ENCODE measurements around the gene ILRUN. TPM values are rescaled to one million over a fixed set of nuclear protein-coding genes. Genes with fewer than 3 reads are reported as not detected.
A peak's percentile ranks its signal among the peaks of the same experiment; 100 is the strongest.
"Not testable (repeated sequence)": the region's sequence is repeated elsewhere in the genome, so short reads cannot be mapped to it uniquely, and the experiment has no call there.

The ILRUN gene
- total RNA-seq, 1 donor from 2014 or later: 55.6 TPM

DNA sequence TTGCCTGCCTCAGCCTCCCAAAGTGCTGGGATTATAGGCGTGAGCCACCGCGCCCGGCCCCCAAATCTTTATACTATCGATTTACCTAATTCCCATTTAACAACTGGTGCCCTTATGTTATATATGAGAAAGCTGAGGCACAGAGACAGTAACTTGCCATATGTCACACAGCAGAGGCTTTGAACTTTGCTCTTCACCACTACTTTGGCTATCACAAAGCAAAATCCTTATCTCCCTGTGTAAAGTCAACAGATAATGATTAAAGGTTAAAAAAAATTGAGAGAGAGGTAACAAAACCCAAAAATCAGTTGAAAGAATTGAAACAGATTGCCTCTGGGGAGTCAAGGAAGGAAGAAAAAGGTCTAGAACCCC lies 22.3 kb downstream of the ILRUN start:
- Mint-ChIP-seq H3K9me3 (no peaks in the 10 kb centered on the region), H3K27ac (peak overlapping the region; percentile 25), H3K4me3 (no peak overlapping the region), H3K4me1 (peaks cover 13% of the 10 kb centered on the region), H3K36me3 (peaks cover 4% of the 10 kb centered on the region), H3K27me3 (ENCODE audit: low read depth) (no peaks in the 10 kb centered on the region)
- DNase-seq (ENCODE audit: low spot score in 2 of 2, unreplicated experiment in 2 of 2): no peak
- TF ChIP-seq, protein P1, sequence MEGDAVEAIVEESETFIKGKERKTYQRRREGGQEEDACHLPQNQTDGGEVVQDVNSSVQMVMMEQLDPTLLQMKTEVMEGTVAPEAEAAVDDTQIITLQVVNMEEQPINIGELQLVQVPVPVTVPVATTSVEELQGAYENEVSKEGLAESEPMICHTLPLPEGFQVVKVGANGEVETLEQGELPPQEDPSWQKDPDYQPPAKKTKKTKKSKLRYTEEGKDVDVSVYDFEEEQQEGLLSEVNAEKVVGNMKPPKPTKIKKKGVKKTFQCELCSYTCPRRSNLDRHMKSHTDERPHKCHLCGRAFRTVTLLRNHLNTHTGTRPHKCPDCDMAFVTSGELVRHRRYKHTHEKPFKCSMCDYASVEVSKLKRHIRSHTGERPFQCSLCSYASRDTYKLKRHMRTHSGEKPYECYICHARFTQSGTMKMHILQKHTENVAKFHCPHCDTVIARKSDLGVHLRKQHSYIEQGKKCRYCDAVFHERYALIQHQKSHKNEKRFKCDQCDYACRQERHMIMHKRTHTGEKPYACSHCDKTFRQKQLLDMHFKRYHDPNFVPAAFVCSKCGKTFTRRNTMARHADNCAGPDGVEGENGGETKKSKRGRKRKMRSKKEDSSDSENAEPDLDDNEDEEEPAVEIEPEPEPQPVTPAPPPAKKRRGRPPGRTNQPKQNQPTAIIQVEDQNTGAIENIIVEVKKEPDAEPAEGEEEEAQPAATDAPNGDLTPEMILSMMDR (IDR thresholded peaks at IDR 0.05; ENCODE audit: unreplicated experiment): no peak

DNA sequence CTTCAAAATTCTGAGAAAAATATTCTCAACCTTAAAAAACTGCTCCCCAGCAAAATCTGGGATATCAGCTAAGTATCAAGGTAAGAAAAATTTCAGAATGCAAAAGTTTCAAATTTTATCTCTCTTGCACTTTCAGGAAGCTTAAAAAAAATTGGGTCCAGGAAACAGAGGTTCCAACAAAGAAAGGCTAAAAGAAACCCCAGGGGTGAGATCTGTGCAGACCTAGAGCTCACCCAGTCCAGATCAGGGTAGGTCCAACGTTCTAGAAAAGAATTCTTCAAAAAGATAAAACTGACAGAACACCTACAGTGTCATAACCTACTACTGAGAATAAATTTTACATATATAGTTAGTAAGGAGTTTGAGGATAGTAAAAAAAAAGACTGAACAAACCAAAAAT lies 23.5 kb downstream of the ILRUN start:
- peaks cover 4% of the 10 kb centered on the region for H3K36me3 Mint-ChIP-seq
- TF ChIP-seq, protein P1 (IDR thresholded peaks at IDR 0.05; ENCODE audit: unreplicated experiment): no peak

DNA sequence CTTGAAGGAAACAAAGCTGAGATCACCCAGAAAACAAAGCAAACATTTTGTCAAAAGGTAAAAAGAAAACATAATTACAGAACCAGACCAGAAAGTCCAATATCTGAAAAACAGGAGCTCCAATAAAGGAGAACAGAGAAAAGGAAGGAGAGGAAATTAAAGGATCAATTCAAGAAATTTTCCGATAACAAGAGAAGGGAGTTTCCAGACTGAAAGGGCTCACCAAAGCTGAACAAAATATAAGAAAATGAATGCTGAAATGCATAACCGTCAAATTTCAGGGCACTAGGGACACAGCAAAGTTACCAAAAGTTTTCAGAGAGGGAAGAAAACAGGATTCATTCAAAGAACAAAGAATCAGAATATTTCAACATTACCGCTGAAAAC lies 23.9 kb downstream of the ILRUN start:
- TF ChIP-seq, protein P1 (IDR thresholded peaks at IDR 0.05; ENCODE audit: unreplicated experiment): no peak
- H3K4me1 Mint-ChIP-seq: peaks cover 13% of the 10 kb centered on the region
- H3K27ac Mint-ChIP-seq: peak overlapping the region; percentile 81
- no peaks in the 10 kb centered on the region for H3K27me3 Mint-ChIP-seq (ENCODE audit: low read depth)
- H3K9me3 Mint-ChIP-seq: no peaks in the 10 kb centered on the region
- DNase-seq (ENCODE audit: low spot score in 2 of 2, unreplicated experiment in 2 of 2): no peak
- peaks cover 4% of the 10 kb centered on the region for H3K36me3 Mint-ChIP-seq
- H3K4me3 Mint-ChIP-seq: no peak overlapping the region

More for the DNA sequence above, 23.5 kb downstream of the ILRUN start:
- no peak for DNase-seq (ENCODE audit: low spot score in 2 of 2, unreplicated experiment in 2 of 2)
- H3K9me3 Mint-ChIP-seq: no peaks in the 10 kb centered on the region
- H3K27ac Mint-ChIP-seq: peak overlapping the region; percentile 72
- H3K4me3 Mint-ChIP-seq: no peak overlapping the region
- no peaks in the 10 kb centered on the region for H3K27me3 Mint-ChIP-seq (ENCODE audit: low read depth)
- peaks cover 13% of the 10 kb centered on the region for H3K4me1 Mint-ChIP-seq

DNA sequence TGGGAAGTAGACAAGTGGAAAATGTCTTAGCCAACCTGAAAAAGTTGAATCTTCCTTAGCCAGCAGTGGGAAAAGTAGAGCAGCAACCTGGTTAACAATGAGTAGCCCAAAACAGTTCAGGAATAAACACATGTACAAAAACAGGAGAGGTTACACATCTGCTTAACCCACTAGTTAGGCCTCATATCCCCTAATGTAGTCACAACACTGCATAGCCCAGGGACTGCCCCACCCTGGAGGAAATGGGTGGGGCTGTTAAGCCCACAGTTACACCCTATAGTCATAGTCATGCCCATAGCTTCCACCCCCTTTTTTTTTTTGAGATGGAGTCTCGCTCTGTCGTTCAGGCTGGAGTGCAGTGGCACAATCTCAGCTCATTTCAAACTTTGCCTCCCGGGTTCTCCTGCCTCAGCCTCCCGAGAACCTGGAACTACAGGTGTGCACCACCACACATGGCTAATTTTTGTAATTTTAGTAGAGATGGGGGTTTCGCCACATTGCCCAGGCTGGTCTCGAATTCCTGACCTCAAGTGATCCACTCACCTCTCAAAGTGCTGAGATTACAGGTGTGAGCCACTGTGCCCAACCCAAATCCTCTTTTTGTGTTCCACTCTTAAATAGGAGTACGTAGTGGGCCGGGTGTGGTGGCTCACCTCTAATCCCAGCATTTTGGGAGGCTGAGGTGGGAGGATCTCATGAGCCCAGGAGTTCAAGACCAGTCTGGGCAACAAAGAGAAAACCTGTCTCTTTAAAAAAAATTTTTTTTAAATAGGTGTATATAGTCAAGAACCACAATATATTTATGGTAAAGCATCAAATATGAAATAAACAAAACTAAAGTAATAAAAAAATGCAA lies 24.5 kb downstream of the ILRUN start:
- Mint-ChIP-seq H3K4me1 (peaks cover 13% of the 10 kb centered on the region), H3K27ac (peak overlapping the region; percentile 81), H3K27me3 (ENCODE audit: low read depth) (no peaks in the 10 kb centered on the region), H3K36me3 (peaks cover 3% of the 10 kb centered on the region), H3K4me3 (no peak overlapping the region), H3K9me3 (no peaks in the 10 kb centered on the region)
- TF ChIP-seq, protein P1 (IDR thresholded peaks at IDR 0.05; ENCODE audit: unreplicated experiment): no peak
- DNase-seq (ENCODE audit: low spot score in 2 of 2, unreplicated experiment in 2 of 2): no peak

DNA sequence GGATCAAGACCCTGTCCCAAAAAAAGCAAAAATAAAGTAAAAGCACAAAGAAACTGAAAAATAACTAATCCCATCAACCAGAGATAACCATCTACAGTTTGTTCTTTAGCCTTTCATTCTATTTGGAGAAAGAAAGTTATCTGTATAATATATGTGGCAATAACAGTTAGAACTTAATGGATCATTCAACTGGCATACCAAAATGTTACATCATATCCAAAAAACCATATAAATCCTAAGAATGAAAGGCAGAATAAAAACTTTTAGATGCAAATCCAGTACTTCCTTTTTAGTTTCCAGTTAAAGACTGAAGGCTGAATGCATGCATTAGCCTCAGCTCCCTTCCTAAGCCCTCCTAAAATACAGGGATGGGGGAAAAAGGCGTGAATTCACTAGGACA lies 25.2 kb downstream of the ILRUN start:
- Mint-ChIP-seq H3K36me3 (peaks cover 3% of the 10 kb centered on the region), H3K27me3 (ENCODE audit: low read depth) (no peaks in the 10 kb centered on the region), H3K9me3 (no peaks in the 10 kb centered on the region), H3K4me3 (no peak overlapping the region), H3K4me1 (peaks cover 18% of the 10 kb centered on the region), H3K27ac (peak overlapping the region; percentile 79)
- no peak for DNase-seq (ENCODE audit: low spot score in 2 of 2, unreplicated experiment in 2 of 2)
- TF ChIP-seq, protein P1 (IDR thresholded peaks at IDR 0.05; ENCODE audit: unreplicated experiment): no peak

DNA sequence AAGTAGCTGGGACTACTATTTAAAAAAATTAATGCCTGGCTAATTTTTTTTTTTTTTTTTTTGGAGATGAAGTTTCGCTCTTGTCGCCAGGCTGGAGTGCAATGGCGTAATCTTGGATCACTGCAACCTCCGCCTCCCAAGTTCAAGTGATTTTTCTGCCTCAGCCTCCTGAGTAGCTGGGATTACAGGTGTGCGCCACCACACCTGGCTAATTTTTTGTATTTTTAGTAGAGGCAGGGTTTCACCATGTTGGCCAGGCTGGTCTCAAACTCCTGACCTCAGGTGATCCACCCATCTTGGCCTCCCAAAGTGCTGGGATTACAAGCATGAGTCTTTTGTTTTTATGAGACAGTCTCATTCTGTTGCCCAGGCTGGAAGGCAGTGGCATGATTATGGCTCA lies 27.8 kb downstream of the ILRUN start:
- H3K27me3 Mint-ChIP-seq (ENCODE audit: low read depth); DNase-seq (ENCODE audit: low spot score in 2 of 2, unreplicated experiment in 2 of 2); H3K4me3 Mint-ChIP-seq; H3K36me3 Mint-ChIP-seq; H3K27ac Mint-ChIP-seq; H3K9me3 Mint-ChIP-seq: not testable (repeated sequence)
- H3K4me1 Mint-ChIP-seq: peaks cover 39% of the 10 kb centered on the region
